ENCODE measurements around the gene MMP2.

Gene MMP2

GRCh38 chr16:55489956-55490265, 10.9 kb downstream of the MMP2 start:
- DNase-seq (ENCODE audit: low spot score in 2 of 2) (no peak), ATAC-seq (replicated peaks; ENCODE audit: extremely low read depth, poor library complexity, severe bottlenecking) (no peak)
- Mint-ChIP-seq H3K27ac (ENCODE audit: low read depth) (no peak overlapping the region), H3K27me3 (peaks cover 10% of the 10 kb centered on the region), H3K4me3 (no peak overlapping the region), H3K4me1 (no peaks in the 10 kb centered on the region), H3K36me3 (ENCODE audit: insufficient read depth) (no peaks in the 10 kb centered on the region), H3K9me3 (peaks cover 1% of the 10 kb centered on the region)

GRCh38 chr16:55490301-55490700, 11.3 kb downstream of the MMP2 start:
- Mint-ChIP-seq H3K4me3 (no peak overlapping the region), H3K4me1 (no peaks in the 10 kb centered on the region), H3K36me3 (ENCODE audit: insufficient read depth) (no peaks in the 10 kb centered on the region), H3K27me3 (peaks cover 8% of the 10 kb centered on the region), H3K9me3 (no peaks in the 10 kb centered on the region), H3K27ac (ENCODE audit: low read depth) (no peak overlapping the region)
- DNase-seq (ENCODE audit: low spot score in 2 of 2) (no peak), ATAC-seq (replicated peaks; ENCODE audit: extremely low read depth, poor library complexity, severe bottlenecking) (no peak)

GRCh38 chr16:55491691-55492090, 12.7 kb downstream of the MMP2 start:
- DNase-seq (ENCODE audit: low spot score in 2 of 2) (no peak), ATAC-seq (replicated peaks; ENCODE audit: extremely low read depth, poor library complexity, severe bottlenecking) (no peak)
- Mint-ChIP-seq H3K4me1 (no peaks in the 10 kb centered on the region), H3K4me3 (no peak overlapping the region), H3K27me3 (peaks cover 19% of the 10 kb centered on the region), H3K27ac (ENCODE audit: low read depth) (no peak overlapping the region), H3K9me3 (no peaks in the 10 kb centered on the region), H3K36me3 (ENCODE audit: insufficient read depth) (no peaks in the 10 kb centered on the region)

GRCh38 chr16:55492756-55493380, 13.9 kb downstream of the MMP2 start:
- Mint-ChIP-seq H3K27me3 (peaks cover 21% of the 10 kb centered on the region), H3K4me1 (no peaks in the 10 kb centered on the region), H3K36me3 (ENCODE audit: insufficient read depth) (no peaks in the 10 kb centered on the region), H3K4me3 (no peak overlapping the region), H3K27ac (ENCODE audit: low read depth) (no peak overlapping the region), H3K9me3 (no peaks in the 10 kb centered on the region)
- DNase-seq (ENCODE audit: low spot score in 2 of 2), result peak in 1 of 2 donors; percentile 3
- no peak for ATAC-seq (replicated peaks; ENCODE audit: extremely low read depth, poor library complexity, severe bottlenecking)

- DNase-seq (ENCODE audit: low spot score in 2 of 2), result no peak
- Mint-ChIP-seq H3K9me3 (no peaks in the 10 kb centered on the region), H3K4me1 (no peaks in the 10 kb centered on the region)
These were observed 16.0 kb downstream of the MMP2 start for GRCh38 chr16:55494994-55495421.

GRCh38 chr16:55495616-55496289, 16.8 kb downstream of the MMP2 start:
- no peaks in the 10 kb centered on the region for H3K36me3 Mint-ChIP-seq (ENCODE audit: insufficient read depth)
- no peak overlapping the region for H3K27ac Mint-ChIP-seq (ENCODE audit: low read depth)
- H3K9me3 Mint-ChIP-seq, result no peaks in the 10 kb centered on the region
- H3K4me3 Mint-ChIP-seq, result no peak overlapping the region
- no peak for DNase-seq (ENCODE audit: low spot score in 2 of 2)
- no peaks in the 10 kb centered on the region for H3K4me1 Mint-ChIP-seq
- H3K27me3 Mint-ChIP-seq, result peaks cover 13% of the 10 kb centered on the region
- ATAC-seq (replicated peaks; ENCODE audit: extremely low read depth, poor library complexity, severe bottlenecking), result no peak

More at GRCh38 chr16:55494994-55495421, 16.0 kb downstream of the MMP2 start:
- Mint-ChIP-seq H3K36me3 (ENCODE audit: insufficient read depth) (no peaks in the 10 kb centered on the region), H3K27me3 (peaks cover 16% of the 10 kb centered on the region), H3K4me3 (no peak overlapping the region), H3K27ac (ENCODE audit: low read depth) (no peak overlapping the region)
- no peak for ATAC-seq (replicated peaks; ENCODE audit: extremely low read depth, poor library complexity, severe bottlenecking)

GRCh38 chr16:55496509-55497145, 17.6 kb downstream of the MMP2 start:
- H3K36me3 Mint-ChIP-seq (ENCODE audit: insufficient read depth), result no peaks in the 10 kb centered on the region
- no peaks in the 10 kb centered on the region for H3K9me3 Mint-ChIP-seq
- no peak overlapping the region for H3K27ac Mint-ChIP-seq (ENCODE audit: low read depth)
- H3K4me1 Mint-ChIP-seq, result no peaks in the 10 kb centered on the region
- no peak overlapping the region for H3K4me3 Mint-ChIP-seq
- DNase-seq (ENCODE audit: low spot score in 2 of 2) (no peak), ATAC-seq (replicated peaks; ENCODE audit: extremely low read depth, poor library complexity, severe bottlenecking) (no peak)
- H3K27me3 Mint-ChIP-seq, result peaks cover 20% of the 10 kb centered on the region

GRCh38 chr16:55497558-55497957, 18.6 kb downstream of the MMP2 start:
- Mint-ChIP-seq H3K9me3 (no peaks in the 10 kb centered on the region), H3K27ac (ENCODE audit: low read depth) (no peak overlapping the region), H3K27me3 (peaks cover 22% of the 10 kb centered on the region), H3K4me3 (no peak overlapping the region), H3K4me1 (no peaks in the 10 kb centered on the region), H3K36me3 (ENCODE audit: insufficient read depth) (no peaks in the 10 kb centered on the region)
- no peak for ATAC-seq (replicated peaks; ENCODE audit: extremely low read depth, poor library complexity, severe bottlenecking)
- no peak for DNase-seq (ENCODE audit: low spot score in 2 of 2)

- ATAC-seq (replicated peaks; ENCODE audit: extremely low read depth, poor library complexity, severe bottlenecking) (no peak), DNase-seq (ENCODE audit: low spot score in 2 of 2) (no peak)
- H3K36me3 Mint-ChIP-seq (ENCODE audit: insufficient read depth), result no peaks in the 10 kb centered on the region
- no peaks in the 10 kb centered on the region for H3K9me3 Mint-ChIP-seq
- no peak overlapping the region for H3K27ac Mint-ChIP-seq (ENCODE audit: low read depth)
- H3K4me1 Mint-ChIP-seq, result no peaks in the 10 kb centered on the region
- no peak overlapping the region for H3K4me3 Mint-ChIP-seq
- peaks cover 22% of the 10 kb centered on the region for H3K27me3 Mint-ChIP-seq
These were observed 19.1 kb downstream of the MMP2 start for GRCh38 chr16:55498101-55498500.

GRCh38 chr16:55499281-55499680, 20.3 kb downstream of the MMP2 start:
- H3K9me3 Mint-ChIP-seq, result no peaks in the 10 kb centered on the region
- no peak overlapping the region for H3K4me3 Mint-ChIP-seq
- no peaks in the 10 kb centered on the region for H3K4me1 Mint-ChIP-seq
- H3K36me3 Mint-ChIP-seq (ENCODE audit: insufficient read depth), result no peaks in the 10 kb centered on the region
- ATAC-seq (replicated peaks; ENCODE audit: extremely low read depth, poor library complexity, severe bottlenecking) (no peak), DNase-seq (ENCODE audit: low spot score in 2 of 2) (no peak)
- H3K27me3 Mint-ChIP-seq, result peaks cover 22% of the 10 kb centered on the region
- H3K27ac Mint-ChIP-seq (ENCODE audit: low read depth), result no peak overlapping the region

- no peak for ATAC-seq (replicated peaks; ENCODE audit: extremely low read depth, poor library complexity, severe bottlenecking)
- Mint-ChIP-seq H3K36me3 (ENCODE audit: insufficient read depth) (no peaks in the 10 kb centered on the region), H3K27me3 (peaks cover 22% of the 10 kb centered on the region), H3K4me1 (no peaks in the 10 kb centered on the region), H3K4me3 (no peak overlapping the region), H3K9me3 (no peaks in the 10 kb centered on the region), H3K27ac (ENCODE audit: low read depth) (no peak overlapping the region)
- no peak for DNase-seq (ENCODE audit: low spot score in 2 of 2)
These were observed 21.0 kb downstream of the MMP2 start for GRCh38 chr16:55499951-55500529.

- Mint-ChIP-seq H3K36me3 (ENCODE audit: insufficient read depth) (no peaks in the 10 kb centered on the region), H3K27me3 (peaks cover 25% of the 10 kb centered on the region), H3K9me3 (no peaks in the 10 kb centered on the region), H3K27ac (ENCODE audit: low read depth) (no peak overlapping the region), H3K4me3 (no peak overlapping the region), H3K4me1 (no peaks in the 10 kb centered on the region)
- DNase-seq (ENCODE audit: low spot score in 2 of 2) (no peak), ATAC-seq (replicated peaks; ENCODE audit: extremely low read depth, poor library complexity, severe bottlenecking) (no peak)
These were observed 21.6 kb downstream of the MMP2 start for GRCh38 chr16:55500530-55501011.
